GM20000 (cell line): ENCODE data around the gene SCAND1.

Experiments
- DNase-seq: peaks from one replicate; pipeline ENCODE4 v3.0.0; 2012; ENCODE audit warnings: low spot score
- TF ChIP-seq, protein P1 (sequence below): IDR thresholded peaks from 2 replicates; pipeline ENCODE4 v1.5.1; 2012; ENCODE audit warnings: mild to moderate bottlenecking, control low read depth; ENCODE audit errors: extremely low read depth, missing control alignments

Gene SCAND1

DNA sequence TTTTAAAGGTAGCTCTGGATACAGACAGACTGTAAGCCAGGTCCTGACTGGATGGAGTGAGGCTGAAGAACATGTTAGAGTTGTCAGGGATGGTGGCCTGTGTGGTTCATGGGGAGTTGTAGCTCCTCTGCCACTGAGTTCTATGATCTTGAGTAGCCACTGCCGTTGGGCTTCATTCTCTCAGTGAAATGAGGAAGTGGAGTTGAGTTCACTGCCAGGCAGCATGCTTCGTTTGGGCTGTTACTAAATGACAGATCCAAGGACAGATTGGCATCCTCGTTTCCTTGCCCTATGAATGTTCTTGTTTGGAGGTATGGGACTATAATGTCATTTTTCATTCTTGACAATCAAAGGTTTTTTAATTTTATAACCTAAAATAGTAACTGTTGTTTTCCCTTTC lies 37.2 kb downstream of the SCAND1 start:
- TF ChIP-seq, protein P1, sequence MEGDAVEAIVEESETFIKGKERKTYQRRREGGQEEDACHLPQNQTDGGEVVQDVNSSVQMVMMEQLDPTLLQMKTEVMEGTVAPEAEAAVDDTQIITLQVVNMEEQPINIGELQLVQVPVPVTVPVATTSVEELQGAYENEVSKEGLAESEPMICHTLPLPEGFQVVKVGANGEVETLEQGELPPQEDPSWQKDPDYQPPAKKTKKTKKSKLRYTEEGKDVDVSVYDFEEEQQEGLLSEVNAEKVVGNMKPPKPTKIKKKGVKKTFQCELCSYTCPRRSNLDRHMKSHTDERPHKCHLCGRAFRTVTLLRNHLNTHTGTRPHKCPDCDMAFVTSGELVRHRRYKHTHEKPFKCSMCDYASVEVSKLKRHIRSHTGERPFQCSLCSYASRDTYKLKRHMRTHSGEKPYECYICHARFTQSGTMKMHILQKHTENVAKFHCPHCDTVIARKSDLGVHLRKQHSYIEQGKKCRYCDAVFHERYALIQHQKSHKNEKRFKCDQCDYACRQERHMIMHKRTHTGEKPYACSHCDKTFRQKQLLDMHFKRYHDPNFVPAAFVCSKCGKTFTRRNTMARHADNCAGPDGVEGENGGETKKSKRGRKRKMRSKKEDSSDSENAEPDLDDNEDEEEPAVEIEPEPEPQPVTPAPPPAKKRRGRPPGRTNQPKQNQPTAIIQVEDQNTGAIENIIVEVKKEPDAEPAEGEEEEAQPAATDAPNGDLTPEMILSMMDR: no peak

GRCh38 chr20:35912881-35913280 lies 41.4 kb downstream of the SCAND1 start:
- no peak for DNase-seq
- TF ChIP-seq, protein P1: no peak

More for the DNA sequence above, 37.2 kb downstream of the SCAND1 start:
- DNase-seq: no peak

GRCh38 chr20:35910254-35910653 lies 44.0 kb downstream of the SCAND1 start:
- TF ChIP-seq, protein P1: no peak
- DNase-seq: no peak

DNA sequence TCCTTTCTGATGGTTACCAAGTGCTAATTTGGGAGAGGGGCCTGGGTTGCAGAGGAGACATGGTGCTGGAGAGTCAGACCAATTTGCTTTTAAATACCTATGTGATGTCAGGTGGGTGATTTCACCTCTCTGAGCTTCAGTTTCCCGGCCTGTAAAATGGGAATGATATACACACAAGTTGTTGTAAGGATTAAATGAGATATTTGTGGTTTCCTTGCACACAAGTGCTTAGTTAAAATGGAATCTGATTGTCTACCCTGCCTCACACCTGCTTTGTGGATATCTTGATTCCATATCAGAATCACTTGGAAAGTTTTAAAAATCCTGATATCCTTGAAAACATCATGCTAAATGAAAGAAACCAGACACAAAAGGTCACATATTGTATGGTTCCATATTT lies 44.5 kb downstream of the SCAND1 start:
- no peak for DNase-seq
- TF ChIP-seq, protein P1: no peak

DNA sequence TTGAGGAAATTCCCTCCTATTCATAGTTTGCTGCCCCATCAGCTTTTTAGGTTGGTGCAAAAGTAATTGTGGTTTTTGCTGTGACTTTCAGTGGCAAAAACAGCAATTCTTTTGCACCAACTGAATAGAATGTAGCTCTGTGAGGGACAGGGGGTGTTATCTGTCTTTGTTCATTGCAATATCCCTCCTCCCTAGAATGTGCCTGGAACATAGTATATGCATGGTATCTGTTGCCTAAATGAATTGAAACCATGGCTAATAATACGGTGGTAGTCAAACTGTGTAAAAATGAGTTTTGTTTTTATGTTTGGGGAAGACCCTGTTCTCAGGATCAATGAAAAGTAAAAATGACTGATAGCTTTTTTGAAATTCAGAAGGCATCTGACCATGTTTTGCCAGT lies 45.1 kb downstream of the SCAND1 start:
- TF ChIP-seq, protein P1: no peak
- peak; percentile 12 for DNase-seq

GRCh38 chr20:35908007-35908406 lies 46.3 kb downstream of the SCAND1 start:
- TF ChIP-seq, protein P1: no peak
- DNase-seq: no peak

DNA sequence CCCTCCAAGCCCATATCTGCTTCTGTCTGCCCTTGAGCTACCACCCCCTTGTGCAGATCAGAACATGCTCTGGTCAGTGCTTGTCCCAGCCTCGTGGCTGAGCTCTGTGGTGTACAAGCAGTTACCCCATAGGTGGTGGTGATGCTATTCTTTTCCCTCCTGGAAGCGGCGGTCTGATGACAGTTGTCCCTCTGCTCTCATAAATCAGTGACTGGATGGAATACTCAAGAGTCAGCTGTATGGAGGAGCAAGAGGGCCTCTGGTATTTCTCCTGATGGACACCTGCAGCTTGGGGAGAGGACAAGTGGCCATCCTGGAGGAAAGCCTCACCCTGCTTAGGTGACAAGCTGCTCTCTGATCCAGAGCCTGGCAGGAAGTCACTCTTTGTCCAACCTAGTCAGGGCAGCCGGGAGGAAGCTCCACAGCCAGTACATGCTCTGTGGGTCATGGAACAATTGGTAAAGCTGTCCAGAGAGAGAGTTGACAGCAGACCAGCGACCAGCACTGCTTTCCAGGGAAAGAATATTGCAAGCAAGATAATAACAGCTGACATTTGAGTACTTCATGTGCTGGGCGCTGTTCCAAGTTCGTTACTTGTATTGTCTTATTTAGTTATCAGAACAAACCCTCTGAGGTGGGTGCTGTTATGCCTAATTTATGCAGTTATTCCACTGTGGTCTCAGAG lies 47.1 kb downstream of the SCAND1 start:
- DNase-seq: no peak
- TF ChIP-seq, protein P1: no peak
